WTC11 (cell line): ENCODE measurements around the gene COL16A1. TPM values are rescaled to one million over a fixed set of nuclear protein-coding genes. Genes with fewer than 3 reads are reported as not detected.

Source experiments
- ATAC-seq: fragments of 200-7000 bp; cut with Tn5 transposase; 2 replicates; pipeline ENCODE4 v1.10.0; 2021; ENCODE audit warnings: mild to moderate bottlenecking, moderate library complexity
- CTCF ChIA-PET: fragments of 300-600 bp; sonication (Branson Sonifier 250); formaldehyde crosslinking; loops from one replicate; lab custom pipeline; 2021; ENCODE audit warnings: antibody characterized with exemption; lab: Charles Lee
- POLR2A ChIA-PET: fragments of 350-600 bp; sonication (Branson Sonifier 250); formaldehyde crosslinking; loops from one replicate; lab custom pipeline; 2021; ENCODE audit warnings: antibody characterized with exemption; lab: Charles Lee
- DNase-seq: peaks from one replicate; pipeline ENCODE4 v3.0.0; 2021; ENCODE audit warnings: low spot score
- H3K27ac Mint-ChIP-seq: 2 replicates; pipeline ENCODE4 v1.8.0; 2021; ENCODE audit warnings: mixed read lengths
- H3K27me3 Mint-ChIP-seq: 2 replicates; pipeline ENCODE4 v1.8.0; 2021; ENCODE audit warnings: low read depth, mild to moderate bottlenecking, moderate library complexity, mixed read lengths
- H3K36me3 Mint-ChIP-seq: 2 replicates; pipeline ENCODE4 v1.8.0; 2021; ENCODE audit warnings: mixed read lengths
- H3K4me1 Mint-ChIP-seq: 2 replicates; pipeline ENCODE4 v1.8.0; 2022; ENCODE audit warnings: mixed read lengths
- H3K4me3 Mint-ChIP-seq: 2 replicates; pipeline ENCODE4 v1.8.0; 2021; ENCODE audit warnings: mild to moderate bottlenecking, moderate library complexity, mixed read lengths
- H3K9me3 Mint-ChIP-seq: 2 replicates; pipeline ENCODE4 v1.8.0; 2021; ENCODE audit warnings: mixed read lengths
- EMX1 ChIP-seq: fragments of 250-450 bp; sonication (Bioruptor Pico); IDR thresholded peaks from 2 replicates; pipeline ENCODE4 v1.8.0; 2021; ENCODE audit warnings: mild to moderate bottlenecking
- FOXP1 ChIP-seq: sonication (generic); formaldehyde crosslinking; IDR thresholded peaks from 2 replicates; pipeline ENCODE4 v1.8.0; 2022; ENCODE audit warnings: missing genetic modification reagents, mild to moderate bottlenecking, moderate library complexity, borderline replicate concordance
- HMGA2 ChIP-seq: fragments of 250-450 bp; sonication (Bioruptor Pico); IDR thresholded peaks from 2 replicates; pipeline ENCODE4 v1.4.0; 2021; ENCODE audit warnings: mild to moderate bottlenecking, moderate library complexity
- JAZF1 ChIP-seq: fragments of 250-450 bp; sonication (Bioruptor Pico); IDR thresholded peaks from 2 replicates; pipeline ENCODE4 v1.9.0; 2021; ENCODE audit warnings: moderate library complexity, mild to moderate bottlenecking, inconsistent platforms
- JUN ChIP-seq: sonication (generic); formaldehyde crosslinking; IDR thresholded peaks from 2 replicates; pipeline ENCODE4 v1.8.0; 2023; ENCODE audit warnings: mild to moderate bottlenecking, missing genetic modification reagents
- MXD4 ChIP-seq: fragments of 250-450 bp; sonication (Bioruptor Pico); IDR thresholded peaks from 2 replicates; pipeline ENCODE4 v1.8.0; 2021; ENCODE audit warnings: mild to moderate bottlenecking, moderate library complexity, borderline replicate concordance
- NR2C2 ChIP-seq: sonication (generic); formaldehyde crosslinking; IDR thresholded peaks from 2 replicates; pipeline ENCODE4 v1.8.0; 2022; ENCODE audit warnings: mild to moderate bottlenecking, missing genetic modification reagents
- OVOL2 ChIP-seq: fragments of 250-450 bp; sonication (Bioruptor Pico); IDR thresholded peaks from 2 replicates; pipeline ENCODE4 v1.9.0; 2021; ENCODE audit warnings: mild to moderate bottlenecking, borderline replicate concordance
- TCF7 ChIP-seq: sonication (generic); formaldehyde crosslinking; IDR thresholded peaks from 2 replicates; pipeline ENCODE4 v1.8.0; 2022; ENCODE audit warnings: mild to moderate bottlenecking, low read depth, missing genetic modification reagents, moderate library complexity
- TEAD4 ChIP-seq: sonication (generic); formaldehyde crosslinking; IDR thresholded peaks from 2 replicates; pipeline ENCODE4 v1.8.0; 2022; ENCODE audit warnings: mild to moderate bottlenecking, missing genetic modification reagents
- TP53 ChIP-seq: sonication (generic); formaldehyde crosslinking; IDR thresholded peaks from 2 replicates; pipeline ENCODE4 v1.8.1; 2023; ENCODE audit warnings: mild to moderate bottlenecking, missing genetic modification reagents
- ZNF671 ChIP-seq: fragments of 250-450 bp; sonication (Bioruptor Pico); IDR thresholded peaks from 2 replicates; pipeline ENCODE4 v1.8.0; 2021; ENCODE audit warnings: mild to moderate bottlenecking
- total RNA-seq: library from RNA; stranded (reverse); gene quantifications from 3 replicates; pipeline ENCODE4 v1.2.3, GENCODE V29; 2021
- TF ChIP-seq, protein P1 (sequence below): sonication (generic); formaldehyde crosslinking; IDR thresholded peaks from 2 replicates; pipeline ENCODE4 v1.8.1; 2022; ENCODE audit warnings: mild to moderate bottlenecking, missing genetic modification reagents, moderate library complexity, borderline replicate concordance
- TF ChIP-seq, protein P2 (sequence below): sonication (generic); formaldehyde crosslinking; IDR thresholded peaks from 2 replicates; pipeline ENCODE4 v1.8.0; 2022; ENCODE audit warnings: missing genetic modification reagents
- TF ChIP-seq, protein P3 (sequence below): sonication (generic); formaldehyde crosslinking; IDR thresholded peaks from 2 replicates; pipeline ENCODE4 v1.8.1; 2023; ENCODE audit warnings: mild to moderate bottlenecking, missing genetic modification reagents
- TF ChIP-seq, protein P4 (sequence below): fragments of 250-450 bp; sonication (Bioruptor Pico); IDR thresholded peaks from 2 replicates; pipeline ENCODE4 v1.8.0; 2021; ENCODE audit warnings: mild to moderate bottlenecking
- TF ChIP-seq, protein P5 (sequence below): sonication (generic); formaldehyde crosslinking; IDR thresholded peaks from 2 replicates; pipeline ENCODE4 v1.8.0; 2022; ENCODE audit warnings: mild to moderate bottlenecking, missing genetic modification reagents
- TF ChIP-seq, protein P6 (sequence below): sonication (generic); formaldehyde crosslinking; conservative IDR thresholded peaks from 2 replicates; pipeline ENCODE4 v1.8.1; 2022; ENCODE audit warnings: mild to moderate bottlenecking, missing genetic modification reagents
- TF ChIP-seq, protein P7 (sequence below): fragments of 200-600 bp; IDR thresholded peaks from 2 replicates; pipeline ENCODE4 v1.8.0; 2022; ENCODE audit warnings: antibody characterized with exemption

COL16A1 gene
- total RNA-seq, 1 experiment from 2014 or later = 8.8 TPM

DNA sequence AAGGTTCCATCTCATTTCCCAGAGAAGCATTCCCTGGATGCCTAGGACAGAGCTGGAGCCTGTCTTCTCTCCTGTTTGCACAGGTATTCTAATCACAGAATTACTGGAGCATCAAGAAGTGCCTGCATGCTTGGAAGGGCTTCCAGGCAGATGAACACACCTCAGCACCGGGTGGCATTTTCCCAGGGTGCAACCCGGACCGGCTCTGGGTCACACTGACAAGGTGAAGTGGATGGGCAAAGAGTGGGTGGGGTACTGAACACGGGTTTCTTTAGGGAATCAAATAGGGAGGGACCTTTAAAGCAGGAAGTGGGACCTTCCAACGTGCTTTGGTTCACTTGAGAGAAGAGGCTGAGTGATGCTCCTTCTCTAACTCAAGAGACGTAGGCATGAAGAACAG lies 52.1 kb downstream of the COL16A1 start (continued):
- TF ChIP-seq, protein P1, sequence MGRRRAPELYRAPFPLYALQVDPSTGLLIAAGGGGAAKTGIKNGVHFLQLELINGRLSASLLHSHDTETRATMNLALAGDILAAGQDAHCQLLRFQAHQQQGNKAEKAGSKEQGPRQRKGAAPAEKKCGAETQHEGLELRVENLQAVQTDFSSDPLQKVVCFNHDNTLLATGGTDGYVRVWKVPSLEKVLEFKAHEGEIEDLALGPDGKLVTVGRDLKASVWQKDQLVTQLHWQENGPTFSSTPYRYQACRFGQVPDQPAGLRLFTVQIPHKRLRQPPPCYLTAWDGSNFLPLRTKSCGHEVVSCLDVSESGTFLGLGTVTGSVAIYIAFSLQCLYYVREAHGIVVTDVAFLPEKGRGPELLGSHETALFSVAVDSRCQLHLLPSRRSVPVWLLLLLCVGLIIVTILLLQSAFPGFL = no peak
- TF ChIP-seq HMGA2 (CRISPR knock-in tag) (no peak), TCF7 (CRISPR knock-in tag) (no peak)
- TF ChIP-seq, protein P2, sequence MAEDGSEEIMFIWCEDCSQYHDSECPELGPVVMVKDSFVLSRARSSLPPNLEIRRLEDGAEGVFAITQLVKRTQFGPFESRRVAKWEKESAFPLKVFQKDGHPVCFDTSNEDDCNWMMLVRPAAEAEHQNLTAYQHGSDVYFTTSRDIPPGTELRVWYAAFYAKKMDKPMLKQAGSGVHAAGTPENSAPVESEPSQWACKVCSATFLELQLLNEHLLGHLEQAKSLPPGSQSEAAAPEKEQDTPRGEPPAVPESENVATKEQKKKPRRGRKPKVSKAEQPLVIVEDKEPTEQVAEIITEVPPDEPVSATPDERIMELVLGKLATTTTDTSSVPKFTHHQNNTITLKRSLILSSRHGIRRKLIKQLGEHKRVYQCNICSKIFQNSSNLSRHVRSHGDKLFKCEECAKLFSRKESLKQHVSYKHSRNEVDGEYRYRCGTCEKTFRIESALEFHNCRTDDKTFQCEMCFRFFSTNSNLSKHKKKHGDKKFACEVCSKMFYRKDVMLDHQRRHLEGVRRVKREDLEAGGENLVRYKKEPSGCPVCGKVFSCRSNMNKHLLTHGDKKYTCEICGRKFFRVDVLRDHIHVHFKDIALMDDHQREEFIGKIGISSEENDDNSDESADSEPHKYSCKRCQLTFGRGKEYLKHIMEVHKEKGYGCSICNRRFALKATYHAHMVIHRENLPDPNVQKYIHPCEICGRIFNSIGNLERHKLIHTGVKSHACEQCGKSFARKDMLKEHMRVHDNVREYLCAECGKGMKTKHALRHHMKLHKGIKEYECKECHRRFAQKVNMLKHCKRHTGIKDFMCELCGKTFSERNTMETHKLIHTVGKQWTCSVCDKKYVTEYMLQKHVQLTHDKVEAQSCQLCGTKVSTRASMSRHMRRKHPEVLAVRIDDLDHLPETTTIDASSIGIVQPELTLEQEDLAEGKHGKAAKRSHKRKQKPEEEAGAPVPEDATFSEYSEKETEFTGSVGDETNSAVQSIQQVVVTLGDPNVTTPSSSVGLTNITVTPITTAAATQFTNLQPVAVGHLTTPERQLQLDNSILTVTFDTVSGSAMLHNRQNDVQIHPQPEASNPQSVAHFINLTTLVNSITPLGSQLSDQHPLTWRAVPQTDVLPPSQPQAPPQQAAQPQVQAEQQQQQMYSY (CRISPR knock-in tag) = no peak
- TF ChIP-seq, protein P3, sequence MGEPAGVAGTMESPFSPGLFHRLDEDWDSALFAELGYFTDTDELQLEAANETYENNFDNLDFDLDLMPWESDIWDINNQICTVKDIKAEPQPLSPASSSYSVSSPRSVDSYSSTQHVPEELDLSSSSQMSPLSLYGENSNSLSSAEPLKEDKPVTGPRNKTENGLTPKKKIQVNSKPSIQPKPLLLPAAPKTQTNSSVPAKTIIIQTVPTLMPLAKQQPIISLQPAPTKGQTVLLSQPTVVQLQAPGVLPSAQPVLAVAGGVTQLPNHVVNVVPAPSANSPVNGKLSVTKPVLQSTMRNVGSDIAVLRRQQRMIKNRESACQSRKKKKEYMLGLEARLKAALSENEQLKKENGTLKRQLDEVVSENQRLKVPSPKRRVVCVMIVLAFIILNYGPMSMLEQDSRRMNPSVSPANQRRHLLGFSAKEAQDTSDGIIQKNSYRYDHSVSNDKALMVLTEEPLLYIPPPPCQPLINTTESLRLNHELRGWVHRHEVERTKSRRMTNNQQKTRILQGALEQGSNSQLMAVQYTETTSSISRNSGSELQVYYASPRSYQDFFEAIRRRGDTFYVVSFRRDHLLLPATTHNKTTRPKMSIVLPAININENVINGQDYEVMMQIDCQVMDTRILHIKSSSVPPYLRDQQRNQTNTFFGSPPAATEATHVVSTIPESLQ (CRISPR knock-in tag) = no peak
- TF ChIP-seq, all 79 proteins: peak for 0

DNA sequence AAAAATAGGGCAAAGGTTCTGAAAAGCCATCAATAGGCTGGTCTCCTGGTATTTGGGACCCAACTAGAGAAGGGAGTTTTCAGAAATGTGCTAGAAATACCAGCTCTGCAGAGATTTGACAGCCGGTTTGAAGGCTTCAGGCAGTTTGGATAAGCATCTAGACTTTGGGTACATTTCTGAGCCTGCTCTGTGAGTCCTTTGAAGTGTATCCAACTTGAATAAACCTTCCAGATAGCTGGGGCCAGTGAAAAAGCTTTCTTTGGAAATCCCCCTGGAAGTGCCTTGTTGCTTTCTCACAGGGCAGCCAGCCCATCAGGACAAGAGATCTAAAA lies 52.8 kb downstream of the COL16A1 start:
- TF ChIP-seq, protein P2 (CRISPR knock-in tag) = no peak
- TF ChIP-seq TP53 (CRISPR knock-in tag) (no peak), TCF7 (CRISPR knock-in tag) (no peak), FOXP1 (CRISPR knock-in tag) (no peak), JUN (CRISPR knock-in tag) (no peak), JAZF1 (CRISPR knock-in tag) (no peak), TEAD4 (CRISPR knock-in tag) (no peak), EMX1 (CRISPR knock-in tag) (no peak), ZNF671 (CRISPR knock-in tag) (no peak), OVOL2 (CRISPR knock-in tag) (no peak), NR2C2 (no peak), MXD4 (CRISPR knock-in tag) (no peak)
- TF ChIP-seq, protein P4, sequence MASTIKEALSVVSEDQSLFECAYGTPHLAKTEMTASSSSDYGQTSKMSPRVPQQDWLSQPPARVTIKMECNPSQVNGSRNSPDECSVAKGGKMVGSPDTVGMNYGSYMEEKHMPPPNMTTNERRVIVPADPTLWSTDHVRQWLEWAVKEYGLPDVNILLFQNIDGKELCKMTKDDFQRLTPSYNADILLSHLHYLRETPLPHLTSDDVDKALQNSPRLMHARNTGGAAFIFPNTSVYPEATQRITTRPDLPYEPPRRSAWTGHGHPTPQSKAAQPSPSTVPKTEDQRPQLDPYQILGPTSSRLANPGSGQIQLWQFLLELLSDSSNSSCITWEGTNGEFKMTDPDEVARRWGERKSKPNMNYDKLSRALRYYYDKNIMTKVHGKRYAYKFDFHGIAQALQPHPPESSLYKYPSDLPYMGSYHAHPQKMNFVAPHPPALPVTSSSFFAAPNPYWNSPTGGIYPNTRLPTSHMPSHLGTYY (CRISPR knock-in tag) = no peak
- TF ChIP-seq, protein P5, sequence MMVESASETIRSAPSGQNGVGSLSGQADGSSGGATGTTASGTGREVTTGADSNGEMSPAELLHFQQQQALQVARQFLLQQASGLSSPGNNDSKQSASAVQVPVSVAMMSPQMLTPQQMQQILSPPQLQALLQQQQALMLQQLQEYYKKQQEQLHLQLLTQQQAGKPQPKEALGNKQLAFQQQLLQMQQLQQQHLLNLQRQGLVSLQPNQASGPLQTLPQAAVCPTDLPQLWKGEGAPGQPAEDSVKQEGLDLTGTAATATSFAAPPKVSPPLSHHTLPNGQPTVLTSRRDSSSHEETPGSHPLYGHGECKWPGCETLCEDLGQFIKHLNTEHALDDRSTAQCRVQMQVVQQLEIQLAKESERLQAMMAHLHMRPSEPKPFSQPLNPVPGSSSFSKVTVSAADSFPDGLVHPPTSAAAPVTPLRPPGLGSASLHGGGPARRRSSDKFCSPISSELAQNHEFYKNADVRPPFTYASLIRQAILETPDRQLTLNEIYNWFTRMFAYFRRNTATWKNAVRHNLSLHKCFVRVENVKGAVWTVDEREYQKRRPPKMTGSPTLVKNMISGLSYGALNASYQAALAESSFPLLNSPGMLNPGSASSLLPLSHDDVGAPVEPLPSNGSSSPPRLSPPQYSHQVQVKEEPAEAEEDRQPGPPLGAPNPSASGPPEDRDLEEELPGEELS (CRISPR knock-in tag) = no peak
- TF ChIP-seq, protein P6, sequence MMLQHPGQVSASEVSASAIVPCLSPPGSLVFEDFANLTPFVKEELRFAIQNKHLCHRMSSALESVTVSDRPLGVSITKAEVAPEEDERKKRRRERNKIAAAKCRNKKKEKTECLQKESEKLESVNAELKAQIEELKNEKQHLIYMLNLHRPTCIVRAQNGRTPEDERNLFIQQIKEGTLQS = no peak
- TF ChIP-seq, protein P7, sequence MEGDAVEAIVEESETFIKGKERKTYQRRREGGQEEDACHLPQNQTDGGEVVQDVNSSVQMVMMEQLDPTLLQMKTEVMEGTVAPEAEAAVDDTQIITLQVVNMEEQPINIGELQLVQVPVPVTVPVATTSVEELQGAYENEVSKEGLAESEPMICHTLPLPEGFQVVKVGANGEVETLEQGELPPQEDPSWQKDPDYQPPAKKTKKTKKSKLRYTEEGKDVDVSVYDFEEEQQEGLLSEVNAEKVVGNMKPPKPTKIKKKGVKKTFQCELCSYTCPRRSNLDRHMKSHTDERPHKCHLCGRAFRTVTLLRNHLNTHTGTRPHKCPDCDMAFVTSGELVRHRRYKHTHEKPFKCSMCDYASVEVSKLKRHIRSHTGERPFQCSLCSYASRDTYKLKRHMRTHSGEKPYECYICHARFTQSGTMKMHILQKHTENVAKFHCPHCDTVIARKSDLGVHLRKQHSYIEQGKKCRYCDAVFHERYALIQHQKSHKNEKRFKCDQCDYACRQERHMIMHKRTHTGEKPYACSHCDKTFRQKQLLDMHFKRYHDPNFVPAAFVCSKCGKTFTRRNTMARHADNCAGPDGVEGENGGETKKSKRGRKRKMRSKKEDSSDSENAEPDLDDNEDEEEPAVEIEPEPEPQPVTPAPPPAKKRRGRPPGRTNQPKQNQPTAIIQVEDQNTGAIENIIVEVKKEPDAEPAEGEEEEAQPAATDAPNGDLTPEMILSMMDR = no peak
- no peak for DNase-seq
- ATAC-seq = no peak
- no peak overlapping the region for H3K27ac Mint-ChIP-seq
- ChIA-PET POLR2A (no interaction called here), CTCF (interaction anchor here (0.9 to 1.5 kb wide), 8 partner anchors 13 to 65 kb away, joined by 3 to 5 read pairs (median 4); partner anchors contain the start of gene COL16A1)
- H3K4me1 Mint-ChIP-seq = no peaks in the 10 kb centered on the region
- H3K27me3 Mint-ChIP-seq = no peaks in the 10 kb centered on the region; the same call in 1 of the 2 replicates
- H3K4me3 Mint-ChIP-seq = no peak overlapping the region
- no peaks in the 10 kb centered on the region; the same call in 1 of the 2 replicates for H3K9me3 Mint-ChIP-seq
- no peaks in the 10 kb centered on the region for H3K36me3 Mint-ChIP-seq
